ENCODE results near the gene ARHGAP10.
A peak's percentile ranks its signal among the peaks of the same experiment; 100 is the strongest.
"Not testable (repeated sequence)": the region's sequence is repeated elsewhere in the genome, so short reads cannot be mapped to it uniquely, and the experiment has no call there.

The ARHGAP10 gene

GRCh38 chr4:147847751-147848590, 116.1 kb downstream of the ARHGAP10 start:
- DNase-seq (ENCODE audit: low spot score): no peak

GRCh38 chr4:147848634-147849033, 116.7 kb downstream of the ARHGAP10 start:
- DNase-seq (ENCODE audit: low spot score): no peak

- DNase-seq (ENCODE audit: low spot score): no peak
Observed at GRCh38 chr4:147851135-147851534, 119.2 kb downstream of the ARHGAP10 start.

- no peak for DNase-seq (ENCODE audit: low spot score)
Observed at GRCh38 chr4:147853706-147854105, 121.8 kb downstream of the ARHGAP10 start.

- no peak for DNase-seq (ENCODE audit: low spot score)
Observed at GRCh38 chr4:147854154-147854553, 122.3 kb downstream of the ARHGAP10 start.

- DNase-seq (ENCODE audit: low spot score): no peak
Observed at GRCh38 chr4:147855571-147856009, 123.7 kb downstream of the ARHGAP10 start.

- DNase-seq (ENCODE audit: low spot score): no peak
Observed at GRCh38 chr4:147860960-147861359, 129.1 kb downstream of the ARHGAP10 start.

GRCh38 chr4:147862043-147862692, 130.3 kb downstream of the ARHGAP10 start:
- DNase-seq (ENCODE audit: low spot score): no peak

GRCh38 chr4:147863111-147863747, 131.3 kb downstream of the ARHGAP10 start:
- no peak for DNase-seq (ENCODE audit: low spot score)

GRCh38 chr4:147863808-147864472, 132.1 kb downstream of the ARHGAP10 start:
- DNase-seq (ENCODE audit: low spot score): no peak

GRCh38 chr4:147864607-147865006, 132.7 kb downstream of the ARHGAP10 start:
- DNase-seq (ENCODE audit: low spot score): no peak

GRCh38 chr4:147865926-147866325, 134.0 kb downstream of the ARHGAP10 start:
- no peak for DNase-seq (ENCODE audit: low spot score)

GRCh38 chr4:147866532-147867271, 134.8 kb downstream of the ARHGAP10 start:
- peak; percentile 77 for DNase-seq (ENCODE audit: low spot score)

- DNase-seq (ENCODE audit: low spot score): no peak
Observed at GRCh38 chr4:147874109-147874508, 142.2 kb downstream of the ARHGAP10 start.

GRCh38 chr4:147877308-147877771, 145.5 kb downstream of the ARHGAP10 start:
- no peak for DNase-seq (ENCODE audit: low spot score)

- no peak for DNase-seq (ENCODE audit: low spot score)
Observed at GRCh38 chr4:147879676-147880075, 147.8 kb downstream of the ARHGAP10 start.

- DNase-seq (ENCODE audit: low spot score): no peak
Observed at GRCh38 chr4:147880511-147880910, 148.6 kb downstream of the ARHGAP10 start.

GRCh38 chr4:147884536-147884935, 152.6 kb downstream of the ARHGAP10 start:
- DNase-seq (ENCODE audit: low spot score): no peak

- not testable (repeated sequence) for DNase-seq (ENCODE audit: low spot score)
Observed at GRCh38 chr4:147885216-147885615, 153.3 kb downstream of the ARHGAP10 start.

GRCh38 chr4:147891476-147892115, 159.7 kb downstream of the ARHGAP10 start:
- DNase-seq (ENCODE audit: low spot score): no peak

GRCh38 chr4:147899512-147899911, 167.6 kb downstream of the ARHGAP10 start:
- no peak for DNase-seq (ENCODE audit: low spot score)

Measured in germinal center (tissue), 1 donor.